Measurements from ENCODE around the gene GOLGA6A.
"Not testable (repeated sequence)": the region's sequence is repeated elsewhere in the genome, so short reads cannot be mapped to it uniquely, and the experiment has no call there.

Gene GOLGA6A

GRCh38 chr15:74052271-74053260 is 29.8 kb downstream of the GOLGA6A start:
- not testable (repeated sequence) for DNase-seq

DNA sequence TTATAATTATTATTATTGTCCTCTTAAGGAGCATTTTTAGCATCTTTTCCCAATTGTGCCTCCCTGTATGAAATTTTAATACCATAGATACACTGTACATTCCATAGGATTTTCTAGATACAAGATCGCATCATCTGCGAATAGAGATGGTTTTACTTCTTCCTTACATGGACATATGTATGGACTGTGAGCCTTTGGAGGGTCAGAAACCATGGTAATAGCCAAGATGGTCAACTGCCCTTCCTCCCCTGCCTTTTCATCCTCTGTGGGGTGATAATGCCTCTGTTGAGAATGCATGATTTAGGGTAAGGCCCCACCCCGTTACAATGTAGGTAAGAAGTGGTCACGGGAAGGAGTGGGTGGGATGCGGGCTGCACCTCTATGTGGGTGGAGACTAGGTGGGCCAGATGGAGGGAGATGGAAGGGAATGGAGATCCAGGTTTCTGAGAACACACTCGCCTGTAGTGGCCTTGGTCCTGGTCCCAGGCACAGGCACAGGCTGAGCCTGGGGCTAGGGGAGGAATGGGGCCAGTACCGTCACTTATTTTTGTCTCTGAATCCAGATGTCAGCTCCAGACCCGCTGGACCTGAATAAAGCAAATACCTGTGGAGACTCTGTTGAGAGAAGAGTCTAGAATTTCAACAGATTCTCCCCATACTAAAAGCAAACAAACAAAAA is 31.7 kb downstream of the GOLGA6A start:
- DNase-seq = no peak

- DNase-seq = no peak
These were observed 32.2 kb downstream of the GOLGA6A start for GRCh38 chr15:74050127-74050526.

DNA sequence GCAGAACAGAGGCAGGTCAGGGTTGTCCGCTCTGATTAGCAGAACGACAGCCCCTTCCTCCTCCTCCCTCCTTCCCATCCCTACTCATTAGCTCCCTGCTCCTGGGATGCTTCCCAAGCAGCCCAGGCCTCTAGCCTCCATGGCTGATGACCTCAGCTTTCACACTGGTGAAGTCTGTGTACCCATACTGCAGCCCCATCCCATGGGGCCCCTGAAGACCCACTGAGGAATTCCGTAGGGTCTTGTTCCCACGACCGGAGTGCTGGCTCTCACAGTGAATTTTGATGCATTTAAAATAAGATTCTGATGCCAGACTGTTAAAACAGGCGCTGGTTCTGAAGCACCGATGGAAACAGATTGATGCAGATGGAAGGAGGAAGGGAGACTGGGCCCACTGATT is 36.1 kb downstream of the GOLGA6A start:
- no peak for DNase-seq

GRCh38 chr15:74045636-74046274 is 36.6 kb downstream of the GOLGA6A start:
- no peak for DNase-seq

GRCh38 chr15:74045184-74045583 is 37.2 kb downstream of the GOLGA6A start:
- DNase-seq = no peak

DNA sequence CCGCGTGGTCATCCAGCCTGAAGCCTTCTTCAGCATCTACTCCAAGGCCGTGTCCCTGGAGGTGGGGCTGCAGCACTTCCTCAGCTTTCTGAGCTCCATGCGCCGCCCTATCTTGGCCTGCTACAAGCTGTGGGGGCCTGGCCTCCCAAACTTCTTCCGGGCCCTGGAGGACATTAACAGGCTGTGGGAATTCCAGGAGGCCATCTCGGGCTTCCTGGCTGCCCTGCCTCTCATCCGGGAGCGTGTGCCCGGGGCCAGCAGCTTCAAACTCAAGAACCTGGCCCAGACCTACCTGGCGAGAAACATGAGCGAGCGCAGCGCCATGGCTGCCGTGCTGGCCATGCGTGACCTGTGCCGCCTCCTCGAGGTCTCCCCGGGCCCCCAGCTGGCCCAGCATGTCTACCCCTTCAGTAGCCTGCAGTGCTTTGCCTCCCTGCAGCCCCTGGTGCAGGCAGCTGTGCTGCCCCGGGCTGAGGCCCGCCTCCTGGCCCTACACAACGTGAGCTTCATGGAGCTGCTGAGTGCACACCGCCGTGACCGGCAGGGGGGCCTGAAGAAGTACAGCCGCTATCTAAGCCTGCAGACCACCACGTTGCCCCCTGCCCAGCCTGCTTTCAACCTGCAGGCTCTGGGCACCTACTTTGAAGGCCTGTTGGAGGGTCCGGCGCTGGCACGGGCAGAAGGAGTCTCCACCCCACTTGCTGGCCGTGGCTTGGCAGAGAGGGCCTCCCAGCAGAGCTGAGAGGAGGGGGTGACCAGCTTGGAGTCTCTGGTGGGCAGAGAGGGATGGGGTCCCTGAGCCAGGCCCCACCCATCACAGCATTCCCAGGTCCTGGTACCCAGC is 37.9 kb downstream of the GOLGA6A start:
- DNase-seq = no peak

GRCh38 chr15:74043425-74044266 is 38.7 kb downstream of the GOLGA6A start:
- no peak for DNase-seq

- DNase-seq = no peak
These were observed 39.5 kb downstream of the GOLGA6A start for GRCh38 chr15:74042603-74043424.

- DNase-seq = no peak
These were observed 40.4 kb downstream of the GOLGA6A start for GRCh38 chr15:74041777-74042435.

- no peak for DNase-seq
These were observed 41.0 kb downstream of the GOLGA6A start for GRCh38 chr15:74041311-74041756.

DNA sequence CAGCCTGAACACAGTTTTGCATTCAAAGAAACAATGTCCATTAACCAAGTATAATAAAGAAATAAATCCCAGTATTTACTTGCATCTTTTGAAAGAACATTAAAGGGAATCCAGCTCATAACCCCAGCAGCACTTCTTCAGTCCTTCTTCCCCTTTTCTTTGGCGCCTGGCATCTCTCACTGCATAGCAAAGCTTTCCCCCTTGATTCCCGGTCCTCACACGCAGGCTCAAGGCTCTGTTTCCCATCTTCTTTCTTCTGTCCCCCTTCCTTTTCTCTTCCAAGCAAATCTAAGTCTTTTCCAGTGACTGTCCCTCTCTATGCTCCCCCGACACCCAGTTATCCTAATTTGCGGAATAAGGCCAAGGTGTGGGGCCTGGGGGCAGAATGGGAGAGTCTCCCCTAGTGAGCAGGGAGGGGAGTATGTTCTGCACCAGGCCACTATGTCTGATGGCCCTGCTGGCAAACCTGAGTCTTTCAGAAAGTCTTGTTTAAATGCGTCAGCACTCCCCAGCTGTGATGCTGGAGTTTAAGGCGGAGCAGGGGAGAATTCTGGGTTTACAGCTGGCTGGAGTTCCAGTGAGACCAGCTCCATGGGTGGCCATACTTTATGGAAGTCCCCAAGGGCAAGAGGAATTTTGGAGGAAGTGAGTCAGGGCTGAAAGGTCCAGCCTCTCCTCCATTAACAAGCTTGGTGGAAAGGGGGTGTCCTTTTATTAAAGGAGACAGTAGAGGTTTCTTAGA is 42.1 kb downstream of the GOLGA6A start:
- DNase-seq = no peak

DNA sequence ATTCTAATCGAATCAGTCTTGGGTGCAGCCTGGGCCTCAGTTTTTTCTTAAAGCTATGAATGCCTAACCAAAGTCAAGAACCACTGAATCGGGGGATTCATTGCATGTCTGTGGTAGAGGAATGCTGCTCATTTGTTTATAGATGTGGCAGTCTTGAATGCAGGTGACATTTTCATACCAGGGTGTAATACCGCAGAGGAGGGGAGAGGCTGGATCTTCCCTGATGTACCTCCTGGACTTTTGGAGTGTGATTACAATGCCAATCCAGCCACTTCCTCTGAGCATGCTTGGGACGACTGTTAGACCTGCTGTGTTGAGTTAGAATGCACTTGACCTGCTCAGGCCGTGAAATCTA is 42.7 kb downstream of the GOLGA6A start:
- no peak for DNase-seq

GRCh38 chr15:74038707-74039655 is 43.4 kb downstream of the GOLGA6A start:
- no peak for DNase-seq

DNA sequence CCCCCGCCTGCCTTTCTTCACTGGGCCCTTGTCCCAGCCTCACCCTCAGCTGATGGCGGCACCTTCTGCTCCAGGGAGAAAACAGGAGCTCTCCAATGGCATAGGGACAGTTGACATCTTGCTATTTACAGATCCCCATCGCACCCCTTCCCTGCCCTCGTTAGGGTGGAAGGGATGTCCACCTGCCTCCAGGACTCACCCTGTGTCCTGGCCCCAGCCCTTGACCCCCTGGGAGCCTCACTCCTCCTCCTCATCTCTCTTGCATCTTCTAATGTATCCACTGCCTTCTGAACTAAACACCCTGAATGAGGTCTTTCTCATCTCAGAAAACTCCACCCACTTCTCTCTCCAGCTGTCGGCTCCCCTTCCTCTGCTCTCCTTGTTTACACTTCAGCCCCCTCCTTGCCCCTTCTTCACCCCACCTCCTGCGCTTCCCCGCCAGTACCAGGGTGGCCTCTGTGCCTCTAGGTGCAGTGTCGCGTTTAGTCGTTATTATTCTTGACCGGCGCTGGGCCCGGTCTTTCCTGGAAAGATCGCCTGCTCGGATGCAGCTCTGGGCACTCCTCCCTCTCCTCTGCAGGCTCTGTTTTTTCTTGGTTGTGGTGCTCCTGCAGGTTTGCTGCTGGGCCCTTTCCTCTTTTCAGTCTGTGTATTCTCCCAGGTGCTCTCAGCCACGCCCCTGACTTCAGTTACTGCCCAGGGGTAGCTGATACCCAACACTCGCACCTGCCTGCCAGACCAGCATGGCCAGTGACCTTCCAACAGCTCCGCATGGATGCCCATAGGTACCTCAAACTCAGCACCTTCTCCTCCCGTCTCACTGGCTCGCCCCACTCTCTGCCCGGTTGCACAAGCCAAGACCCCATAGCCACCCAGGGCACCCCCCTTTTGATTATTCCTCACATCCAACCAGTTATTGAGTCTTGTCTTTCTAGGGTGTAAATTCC is 44.9 kb downstream of the GOLGA6A start:
- no peak for DNase-seq

GRCh38 chr15:74036271-74037170 is 45.8 kb downstream of the GOLGA6A start:
- no peak for DNase-seq

Measured in stimulated activated CD4-positive, alpha-beta T cell treated with anti-CD3 and anti-CD28 coated beads, Interleukin-4, amount 100 ng/mL, for 1 hour (primary cell).